ENCODE data around the gene HRH2.

Gene HRH2

GRCh38 chr5:175746851-175747250 lies 89.0 kb downstream of the HRH2 start:
- H3K4me3 ChIP-seq: no peak overlapping the region
- no peak for TF ChIP-seq CTCF (IDR thresholded peaks at IDR 0.05)
- H3K27ac ChIP-seq: no peak overlapping the region
- no peak for DNase-seq (ENCODE audit: low spot score)

- H3K27ac ChIP-seq: no peak overlapping the region
- no peak for TF ChIP-seq CTCF (IDR thresholded peaks at IDR 0.05)
- no peak overlapping the region for H3K4me3 ChIP-seq
- DNase-seq (ENCODE audit: low spot score): peak; percentile 35
Measured at GRCh38 chr5:175747539-175748060, 89.7 kb downstream of the HRH2 start.

GRCh38 chr5:175748650-175749049 lies 90.8 kb downstream of the HRH2 start:
- no peak for TF ChIP-seq CTCF (IDR thresholded peaks at IDR 0.05)
- peak; percentile 26 for DNase-seq (ENCODE audit: low spot score)
- H3K27ac ChIP-seq: no peak overlapping the region
- no peak overlapping the region for H3K4me3 ChIP-seq

- H3K27ac ChIP-seq: no peak overlapping the region
- peak; percentile 47 for DNase-seq (ENCODE audit: low spot score)
- H3K4me3 ChIP-seq: no peak overlapping the region
- TF ChIP-seq CTCF (IDR thresholded peaks at IDR 0.05): no peak
Measured at GRCh38 chr5:175749591-175749990, 91.7 kb downstream of the HRH2 start.

GRCh38 chr5:175750511-175750931 lies 92.7 kb downstream of the HRH2 start:
- no peak for TF ChIP-seq CTCF (IDR thresholded peaks at IDR 0.05)
- no peak overlapping the region for H3K4me3 ChIP-seq
- DNase-seq (ENCODE audit: low spot score): peak; percentile 35
- H3K27ac ChIP-seq: no peak overlapping the region

- Histone ChIP-seq H3K27ac (no peak overlapping the region), H3K4me3 (no peak overlapping the region)
- TF ChIP-seq CTCF (IDR thresholded peaks at IDR 0.05): no peak
- DNase-seq (ENCODE audit: low spot score): no peak
Measured at GRCh38 chr5:175751369-175751768, 93.5 kb downstream of the HRH2 start.

- Histone ChIP-seq H3K27ac (no peak overlapping the region), H3K4me3 (no peak overlapping the region)
- no peak for TF ChIP-seq CTCF (IDR thresholded peaks at IDR 0.05)
- peak; percentile 60 for DNase-seq (ENCODE audit: low spot score)
Measured at GRCh38 chr5:175752826-175753535, 95.1 kb downstream of the HRH2 start.
